Uterus (tissue), 2 donors: ENCODE results near the gene C20orf173.

Experiments used
- POLR2A ChIP-seq, 2 donors: fragments of 450-650 bp; IDR thresholded peaks; one replicate each; pipeline ENCODE4 v1.6.1; 2016; ENCODE audit warnings: antibody characterized with exemption in 2 of 2, mild to moderate bottlenecking in 1 of 2, moderate library complexity in 1 of 2
- TF ChIP-seq, protein P1 (sequence below), 4 experiments: fragments of 200-600 bp in 2 of 4; fragments of 450-650 bp in 2 of 4; sonication (generic) in 2 of 4; IDR thresholded peaks; one replicate each; pipeline ENCODE4 v1.5.1; 2016 to 2019; ENCODE audit warnings: antibody characterized with exemption in 4 of 4, mild to moderate bottlenecking in 2 of 4, moderate library complexity in 1 of 4

DNA sequence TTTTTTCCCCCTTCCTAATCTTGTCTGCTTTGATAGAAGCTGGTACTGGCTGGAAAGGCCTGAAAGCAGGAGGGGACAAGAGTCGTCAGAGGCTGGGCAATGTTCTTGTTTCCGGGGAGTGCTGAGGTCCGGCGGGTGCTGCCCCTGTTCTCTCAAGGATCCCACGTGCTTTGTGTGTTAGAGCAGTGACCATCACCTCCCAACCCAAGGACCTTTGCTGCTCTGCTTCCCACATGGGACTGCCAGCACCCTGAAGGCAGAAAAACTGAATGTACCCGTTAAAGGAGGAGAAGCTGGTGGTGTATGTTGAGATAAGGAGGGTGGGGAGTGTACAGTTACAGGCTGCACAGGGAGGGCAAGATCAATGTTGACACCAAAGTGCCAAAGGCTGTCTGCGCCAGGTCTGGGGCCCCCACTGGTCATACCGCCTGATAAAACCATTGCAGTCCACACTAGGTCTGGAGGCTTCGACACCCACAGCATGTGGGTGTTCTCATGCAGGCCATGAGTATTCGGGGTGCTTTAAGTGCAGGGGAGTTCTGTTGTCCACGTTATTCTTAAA, 15.0 kb downstream of the C20orf173 start:
- TF ChIP-seq, protein P1, sequence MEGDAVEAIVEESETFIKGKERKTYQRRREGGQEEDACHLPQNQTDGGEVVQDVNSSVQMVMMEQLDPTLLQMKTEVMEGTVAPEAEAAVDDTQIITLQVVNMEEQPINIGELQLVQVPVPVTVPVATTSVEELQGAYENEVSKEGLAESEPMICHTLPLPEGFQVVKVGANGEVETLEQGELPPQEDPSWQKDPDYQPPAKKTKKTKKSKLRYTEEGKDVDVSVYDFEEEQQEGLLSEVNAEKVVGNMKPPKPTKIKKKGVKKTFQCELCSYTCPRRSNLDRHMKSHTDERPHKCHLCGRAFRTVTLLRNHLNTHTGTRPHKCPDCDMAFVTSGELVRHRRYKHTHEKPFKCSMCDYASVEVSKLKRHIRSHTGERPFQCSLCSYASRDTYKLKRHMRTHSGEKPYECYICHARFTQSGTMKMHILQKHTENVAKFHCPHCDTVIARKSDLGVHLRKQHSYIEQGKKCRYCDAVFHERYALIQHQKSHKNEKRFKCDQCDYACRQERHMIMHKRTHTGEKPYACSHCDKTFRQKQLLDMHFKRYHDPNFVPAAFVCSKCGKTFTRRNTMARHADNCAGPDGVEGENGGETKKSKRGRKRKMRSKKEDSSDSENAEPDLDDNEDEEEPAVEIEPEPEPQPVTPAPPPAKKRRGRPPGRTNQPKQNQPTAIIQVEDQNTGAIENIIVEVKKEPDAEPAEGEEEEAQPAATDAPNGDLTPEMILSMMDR (IDR thresholded peaks at IDR 0.05): no peak
- TF ChIP-seq POLR2A (IDR thresholded peaks at IDR 0.05): no peak
